K562 (cell line): ENCODE results near the gene SCAMP2. TPM values are rescaled to one million over a fixed set of nuclear protein-coding genes. Genes with fewer than 3 reads are reported as not detected.

Experiments used
- EP400 ChIP-seq: fragments of 450-650 bp; IDR thresholded peaks from 2 replicates; pipeline ENCODE4 v1.6.1; 2017; ENCODE audit warnings: antibody characterized with exemption, mild to moderate bottlenecking, moderate library complexity
- GTF2F1 ChIP-seq: IDR thresholded peaks from 2 replicates; pipeline ENCODE4 v1.6.1; 2011; ENCODE audit warnings: low read depth, low read length, improper control_type of control experiment
- HDAC2 ChIP-seq: fragments of 450-650 bp; IDR thresholded peaks from 2 replicates; pipeline ENCODE4 v1.6.1; 2016; ENCODE audit warnings: mild to moderate bottlenecking
- HNRNPH1 ChIP-seq: fragments of 200-400 bp; formaldehyde crosslinking; optimal IDR thresholded peaks from 2 replicates; pipeline ENCODE3; 2017; ENCODE audit warnings: low read depth, mild to moderate bottlenecking, low read length, moderate library complexity
- NBN ChIP-seq: fragments of 450-650 bp; IDR thresholded peaks from 2 replicates; pipeline ENCODE4 v1.6.1; 2016; ENCODE audit warnings: low read depth, mild to moderate bottlenecking
- NR2C2 ChIP-seq, 2 experiments: fragments of 200-800 bp in 1 of 2; sonication (Bioruptor generic) in 1 of 2; sonication (generic) in 1 of 2; formaldehyde crosslinking in 1 of 2; IDR thresholded peaks; 2 replicates each; pipeline versions ENCODE4 v1.6.1 to v1.8.0; 2016 to 2022; ENCODE audit warnings: mild to moderate bottlenecking in 1 of 2, missing compliant biosample characterization in 1 of 2, missing genetic modification characterization in 1 of 2, missing genetic modification reagents in 1 of 2
- PYGO2 ChIP-seq: fragments of 450-650 bp; IDR thresholded peaks from 2 replicates; pipeline ENCODE4 v1.6.1; 2016; ENCODE audit warnings: mild to moderate bottlenecking, missing genetic modification characterization, moderate library complexity, missing compliant biosample characterization
- SMAD4 ChIP-seq: fragments of 250-450 bp; sonication (Bioruptor Pico); conservative IDR thresholded peaks from 2 replicates; pipeline ENCODE4 v1.8.0; 2021; ENCODE audit warnings: inconsistent platforms, mild to moderate bottlenecking, moderate library complexity
- THAP12 ChIP-seq: fragments of 250-450 bp; sonication (Bioruptor Pico); IDR thresholded peaks from 2 replicates; pipeline ENCODE4 v1.9.0; 2021; ENCODE audit warnings: mild to moderate bottlenecking, inconsistent platforms
- THRAP3 ChIP-seq: fragments of 450-650 bp; IDR thresholded peaks from 2 replicates; pipeline ENCODE4 v1.6.1; 2016; ENCODE audit warnings: mild to moderate bottlenecking, inconsistent platforms, borderline replicate concordance
- ZBED1 ChIP-seq: IDR thresholded peaks from 2 replicates; pipeline ENCODE4 v1.6.1; 2014
- ZC3H11A ChIP-seq: IDR thresholded peaks from 2 replicates; pipeline ENCODE4 v1.6.1; 2012; ENCODE audit warnings: low read depth, low read length, improper control_type of control experiment
- ZNF232 ChIP-seq: sonication (generic); formaldehyde crosslinking; IDR thresholded peaks from 2 replicates; pipeline ENCODE4 v1.8.0; 2022; ENCODE audit warnings: mild to moderate bottlenecking, missing genetic modification reagents
- polyA plus RNA-seq, 8 experiments: library from polyadenylated mRNA; depleted of rRNA in 4 of 8; stranded (reverse) in 5 of 8; unstranded in 3 of 8; fragments of >200 nt; fragmentation: Nextera tagmentation in 2 of 8; fragmentation: Illumina TruSeq in 1 of 8; extraction: Ambion mirVana in 2 of 8; extraction: Trizol in 1 of 8; gene quantifications; 2 replicates each; pipeline versions ENCODE4 v1.2.1 to v1.2.3, GENCODE V29; 2011 to 2014; ENCODE audit warnings: inconsistent platforms in 1 of 8, missing spikeins in 1 of 8
- total RNA-seq, 7 experiments: library from RNA; depleted of rRNA in 6 of 7; stranded (reverse); fragments of >200 nt in 6 of 7; fragmentation: Illumina TruSeq in 2 of 7; extraction: Trizol in 2 of 7; gene quantifications; 2 replicates each; pipeline versions ENCODE4 v1.2.1 to v1.2.3, GENCODE V29; 2011 to 2021; ENCODE audit warnings: low replicate concordance in 1 of 7
- TF ChIP-seq, protein P1 (sequence below): sonication (generic); formaldehyde crosslinking; IDR thresholded peaks from 2 replicates; pipeline ENCODE4 v1.8.1; 2023; ENCODE audit warnings: missing genetic modification reagents, mild to moderate bottlenecking, borderline replicate concordance
- TF ChIP-seq, protein P2 (sequence below): sonication (generic); formaldehyde crosslinking; IDR thresholded peaks from 2 replicates; pipeline ENCODE4 v1.4.0; 2020; ENCODE audit warnings: mild to moderate bottlenecking, missing genetic modification reagents
- TF ChIP-seq, protein P3 (sequence below): fragments of 450-650 bp; IDR thresholded peaks from 2 replicates; pipeline ENCODE4 v1.6.1; 2017; ENCODE audit warnings: antibody characterized with exemption

Gene SCAMP2
- total and polyA plus RNA-seq, 9 of the 15 experiments (the other 6 are each of a cell fraction or from before 2014, with no cell fraction given): 5.9 to 61.1 (median 20.1) TPM

GRCh38 chr15:74842581-74843444 is 30.4 kb downstream of the SCAMP2 start, which contains the start of gene ULK3 (continued):
- TF ChIP-seq EP400 (peak; percentile 91), THAP12 (CRISPR knock-in tag) (peak; percentile 61), ZC3H11A (no peak), ZBED1 (no peak), PYGO2 (tag) (no peak), HNRNPH1 (no peak), THRAP3 (no peak), NBN (peak; percentile 15; the same call in 1 of the 2 replicates), HDAC2 (no peak), SMAD4 (CRISPR knock-in tag) (peak; percentile 89), ZNF232 (no peak), NR2C2 (CRISPR knock-in tag; IDR thresholded peaks at IDR 0.05) (peak; percentile 55; the same call in 1 of the 2 replicates), NR2C2 (tag; IDR thresholded peaks at IDR 0.05) (peak; percentile 71), GTF2F1 (0 out of 2 replicates have a peak, but pooled peaks have one; percentile 35)
- TF ChIP-seq, protein P1, sequence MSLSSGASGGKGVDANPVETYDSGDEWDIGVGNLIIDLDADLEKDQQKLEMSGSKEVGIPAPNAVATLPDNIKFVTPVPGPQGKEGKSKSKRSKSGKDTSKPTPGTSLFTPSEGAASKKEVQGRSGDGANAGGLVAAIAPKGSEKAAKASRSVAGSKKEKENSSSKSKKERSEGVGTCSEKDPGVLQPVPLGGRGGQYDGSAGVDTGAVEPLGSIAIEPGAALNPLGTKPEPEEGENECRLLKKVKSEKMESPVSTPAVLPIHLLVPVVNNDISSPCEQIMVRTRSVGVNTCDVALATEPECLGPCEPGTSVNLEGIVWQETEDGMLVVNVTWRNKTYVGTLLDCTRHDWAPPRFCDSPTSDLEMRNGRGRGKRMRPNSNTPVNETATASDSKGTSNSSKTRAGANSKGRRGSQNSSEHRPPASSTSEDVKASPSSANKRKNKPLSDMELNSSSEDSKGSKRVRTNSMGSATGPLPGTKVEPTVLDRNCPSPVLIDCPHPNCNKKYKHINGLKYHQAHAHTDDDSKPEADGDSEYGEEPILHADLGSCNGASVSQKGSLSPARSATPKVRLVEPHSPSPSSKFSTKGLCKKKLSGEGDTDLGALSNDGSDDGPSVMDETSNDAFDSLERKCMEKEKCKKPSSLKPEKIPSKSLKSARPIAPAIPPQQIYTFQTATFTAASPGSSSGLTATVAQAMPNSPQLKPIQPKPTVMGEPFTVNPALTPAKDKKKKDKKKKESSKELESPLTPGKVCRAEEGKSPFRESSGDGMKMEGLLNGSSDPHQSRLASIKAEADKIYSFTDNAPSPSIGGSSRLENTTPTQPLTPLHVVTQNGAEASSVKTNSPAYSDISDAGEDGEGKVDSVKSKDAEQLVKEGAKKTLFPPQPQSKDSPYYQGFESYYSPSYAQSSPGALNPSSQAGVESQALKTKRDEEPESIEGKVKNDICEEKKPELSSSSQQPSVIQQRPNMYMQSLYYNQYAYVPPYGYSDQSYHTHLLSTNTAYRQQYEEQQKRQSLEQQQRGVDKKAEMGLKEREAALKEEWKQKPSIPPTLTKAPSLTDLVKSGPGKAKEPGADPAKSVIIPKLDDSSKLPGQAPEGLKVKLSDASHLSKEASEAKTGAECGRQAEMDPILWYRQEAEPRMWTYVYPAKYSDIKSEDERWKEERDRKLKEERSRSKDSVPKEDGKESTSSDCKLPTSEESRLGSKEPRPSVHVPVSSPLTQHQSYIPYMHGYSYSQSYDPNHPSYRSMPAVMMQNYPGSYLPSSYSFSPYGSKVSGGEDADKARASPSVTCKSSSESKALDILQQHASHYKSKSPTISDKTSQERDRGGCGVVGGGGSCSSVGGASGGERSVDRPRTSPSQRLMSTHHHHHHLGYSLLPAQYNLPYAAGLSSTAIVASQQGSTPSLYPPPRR: no peak
- TF ChIP-seq, protein P2, sequence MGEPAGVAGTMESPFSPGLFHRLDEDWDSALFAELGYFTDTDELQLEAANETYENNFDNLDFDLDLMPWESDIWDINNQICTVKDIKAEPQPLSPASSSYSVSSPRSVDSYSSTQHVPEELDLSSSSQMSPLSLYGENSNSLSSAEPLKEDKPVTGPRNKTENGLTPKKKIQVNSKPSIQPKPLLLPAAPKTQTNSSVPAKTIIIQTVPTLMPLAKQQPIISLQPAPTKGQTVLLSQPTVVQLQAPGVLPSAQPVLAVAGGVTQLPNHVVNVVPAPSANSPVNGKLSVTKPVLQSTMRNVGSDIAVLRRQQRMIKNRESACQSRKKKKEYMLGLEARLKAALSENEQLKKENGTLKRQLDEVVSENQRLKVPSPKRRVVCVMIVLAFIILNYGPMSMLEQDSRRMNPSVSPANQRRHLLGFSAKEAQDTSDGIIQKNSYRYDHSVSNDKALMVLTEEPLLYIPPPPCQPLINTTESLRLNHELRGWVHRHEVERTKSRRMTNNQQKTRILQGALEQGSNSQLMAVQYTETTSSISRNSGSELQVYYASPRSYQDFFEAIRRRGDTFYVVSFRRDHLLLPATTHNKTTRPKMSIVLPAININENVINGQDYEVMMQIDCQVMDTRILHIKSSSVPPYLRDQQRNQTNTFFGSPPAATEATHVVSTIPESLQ (CRISPR knock-in tag): peak; percentile 87; the same call in 1 of the 2 replicates
- TF ChIP-seq, protein P3, sequence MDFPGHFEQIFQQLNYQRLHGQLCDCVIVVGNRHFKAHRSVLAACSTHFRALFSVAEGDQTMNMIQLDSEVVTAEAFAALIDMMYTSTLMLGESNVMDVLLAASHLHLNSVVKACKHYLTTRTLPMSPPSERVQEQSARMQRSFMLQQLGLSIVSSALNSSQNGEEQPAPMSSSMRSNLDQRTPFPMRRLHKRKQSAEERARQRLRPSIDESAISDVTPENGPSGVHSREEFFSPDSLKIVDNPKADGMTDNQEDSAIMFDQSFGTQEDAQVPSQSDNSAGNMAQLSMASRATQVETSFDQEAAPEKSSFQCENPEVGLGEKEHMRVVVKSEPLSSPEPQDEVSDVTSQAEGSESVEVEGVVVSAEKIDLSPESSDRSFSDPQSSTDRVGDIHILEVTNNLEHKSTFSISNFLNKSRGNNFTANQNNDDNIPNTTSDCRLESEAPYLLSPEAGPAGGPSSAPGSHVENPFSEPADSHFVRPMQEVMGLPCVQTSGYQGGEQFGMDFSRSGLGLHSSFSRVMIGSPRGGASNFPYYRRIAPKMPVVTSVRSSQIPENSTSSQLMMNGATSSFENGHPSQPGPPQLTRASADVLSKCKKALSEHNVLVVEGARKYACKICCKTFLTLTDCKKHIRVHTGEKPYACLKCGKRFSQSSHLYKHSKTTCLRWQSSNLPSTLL: no peak
